Neutrophil (primary cell): ENCODE data around the gene RSPO4.
"Not testable (repeated sequence)": the region's sequence is repeated elsewhere in the genome, so short reads cannot be mapped to it uniquely, and the experiment has no call there.

Source experiments
- H3K27ac ChIP-seq: fragments of 200-600 bp; sonication (generic); 2 replicates; pipeline ENCODE4 v1.5.1; 2016; ENCODE audit warnings: mild to moderate bottlenecking, moderate library complexity
- H3K27me3 ChIP-seq: fragments of 200-600 bp; sonication (generic); 2 replicates; pipeline ENCODE4 v1.6.0; 2016; ENCODE audit warnings: mild to moderate bottlenecking
- H3K36me3 ChIP-seq: fragments of 200-600 bp; sonication (generic); 2 replicates; pipeline ENCODE4 v1.5.1; 2017
- H3K4me1 ChIP-seq, 2 experiments: fragments of 200-600 bp in 1 of 2; sonication (generic) in 1 of 2; 1 replicate in 1 of 2; 2 replicates in 1 of 2; pipeline versions ENCODE4 v1.5.1 to v1.6.1; 2013 to 2016; ENCODE audit warnings: low read depth in 1 of 2, low read length in 1 of 2, mild to moderate bottlenecking in 1 of 2, moderate library complexity in 1 of 2; ENCODE audit not compliant: control insufficient read depth in 1 of 2, insufficient read depth in 1 of 2
- H3K4me3 ChIP-seq, 2 experiments: fragments of 200-600 bp in 1 of 2; sonication (generic) in 1 of 2; 1 replicate in 1 of 2; 2 replicates in 1 of 2; pipeline ENCODE4 v1.5.1; 2013 to 2016; ENCODE audit warnings: low read depth in 1 of 2, low read length in 1 of 2, mild to moderate bottlenecking in 1 of 2, moderate library complexity in 1 of 2
- H3K9me3 ChIP-seq: fragments of 200-600 bp; sonication (generic); 2 replicates; pipeline ENCODE4 v1.5.1; 2016
- CTCF ChIP-seq: fragments of 200-600 bp; sonication (generic); IDR thresholded peaks from 2 replicates; pipeline ENCODE4 v1.5.1; 2016; ENCODE audit warnings: antibody characterized with exemption

RSPO4 gene

GRCh38 chr20:987677-988076 is 14.4 kb downstream of the RSPO4 start:
- no peaks in the 10 kb centered on the region for H3K36me3 ChIP-seq
- no peak overlapping the region for H3K27ac ChIP-seq
- H3K4me3 ChIP-seq, result no peak overlapping the region
- H3K27me3 ChIP-seq, result peaks cover 42% of the 10 kb centered on the region
- H3K4me1 ChIP-seq, result no peaks in the 10 kb centered on the region
- TF ChIP-seq CTCF, result no peak
- no peaks in the 10 kb centered on the region for H3K9me3 ChIP-seq

GRCh38 chr20:986733-987355 is 15.3 kb downstream of the RSPO4 start:
- Histone ChIP-seq H3K36me3 (no peaks in the 10 kb centered on the region), H3K4me1 (no peaks in the 10 kb centered on the region), H3K4me3 (no peak overlapping the region), H3K9me3 (no peaks in the 10 kb centered on the region), H3K27ac (no peak overlapping the region), H3K27me3 (peaks cover 36% of the 10 kb centered on the region)
- TF ChIP-seq CTCF, result no peak

- not testable (repeated sequence) for H3K27ac ChIP-seq, H3K4me1 ChIP-seq, H3K36me3 ChIP-seq, H3K9me3 ChIP-seq, H3K4me3 ChIP-seq
- peaks cover 26% of the 10 kb centered on the region for H3K27me3 ChIP-seq
Measured at GRCh38 chr20:984994-985393, 17.1 kb downstream of the RSPO4 start.

- H3K4me3 ChIP-seq, result no peak overlapping the region
- peaks cover 18% of the 10 kb centered on the region for H3K27me3 ChIP-seq
- no peak overlapping the region for H3K27ac ChIP-seq
- H3K4me1 ChIP-seq, result no peaks in the 10 kb centered on the region
- no peaks in the 10 kb centered on the region for H3K9me3 ChIP-seq
- TF ChIP-seq CTCF, result no peak
- no peaks in the 10 kb centered on the region for H3K36me3 ChIP-seq
Measured at GRCh38 chr20:982754-983153, 19.4 kb downstream of the RSPO4 start.

- Histone ChIP-seq H3K4me3 (no peak overlapping the region), H3K4me1 (peaks cover 0 to 4% of the 10 kb centered on the region in 2 experiments), H3K9me3 (no peaks in the 10 kb centered on the region), H3K36me3 (no peaks in the 10 kb centered on the region), H3K27ac (no peak overlapping the region), H3K27me3 (no peaks in the 10 kb centered on the region)
- no peak for TF ChIP-seq CTCF
Measured at GRCh38 chr20:977021-977420, 25.1 kb downstream of the RSPO4 start.

- Histone ChIP-seq H3K27ac (no peak overlapping the region), H3K4me1 (peaks cover 0 to 4% of the 10 kb centered on the region in 2 experiments), H3K4me3 (no peak overlapping the region), H3K36me3 (no peaks in the 10 kb centered on the region), H3K9me3 (no peaks in the 10 kb centered on the region), H3K27me3 (no peaks in the 10 kb centered on the region)
- TF ChIP-seq CTCF, result no peak
Measured at GRCh38 chr20:976033-976432, 26.1 kb downstream of the RSPO4 start.
